Renal cortex interstitium (tissue), 15 donors: ENCODE data around the gene FAM25G. TPM values are rescaled to one million over a fixed set of nuclear protein-coding genes. Genes with fewer than 3 reads are reported as not detected.
"Not testable (repeated sequence)": the region's sequence is repeated elsewhere in the genome, so short reads cannot be mapped to it uniquely, and the experiment has no call there.

ENCODE experiments used
- DNase-seq, 11 donors: peaks; one replicate each; pipeline ENCODE4 v3.0.0-alpha.2; 2013; ENCODE audit warnings: low read depth in 9 of 11, low spot score in 4 of 11; ENCODE audit errors: extremely low read depth in 1 of 11
- long read RNA-seq, 16 experiments: transcript quantifications; one replicate each; lab custom pipeline, GENCODE V29; 2026
- polyA plus RNA-seq, 3 donors: library from polyadenylated mRNA; unstranded; fragments of 120-200 nt; gene quantifications; one replicate each; pipeline ENCODE4 v1.2.1, GENCODE V29; 2013; ENCODE audit not compliant: insufficient read length in 3 of 3

The FAM25G gene
- not detected for polyA plus RNA-seq
- long read RNA-seq, donor 1, result 0 reads
- long read RNA-seq, donor 2, result 0 reads
- long read RNA-seq, donor 3, result 0 reads
- long read RNA-seq, donor 4, result 0 reads
- long read RNA-seq, donor 5, result 0 reads
- long read RNA-seq, donor 6, result 0 reads
- long read RNA-seq, donor 7, result 0 reads
- long read RNA-seq, donor 8, result 0 reads
- long read RNA-seq, donor 9, result 0 reads
- long read RNA-seq, donor 10, result 0 reads
- long read RNA-seq, donor 11, result 0 reads
- long read RNA-seq, donor 12, result 0 reads
- long read RNA-seq, donor 13, result 0 reads
- long read RNA-seq, donor 14, result 0 reads
- long read RNA-seq, donor 15, result 0 reads
- long read RNA-seq, donor 16, result 0 reads

DNA sequence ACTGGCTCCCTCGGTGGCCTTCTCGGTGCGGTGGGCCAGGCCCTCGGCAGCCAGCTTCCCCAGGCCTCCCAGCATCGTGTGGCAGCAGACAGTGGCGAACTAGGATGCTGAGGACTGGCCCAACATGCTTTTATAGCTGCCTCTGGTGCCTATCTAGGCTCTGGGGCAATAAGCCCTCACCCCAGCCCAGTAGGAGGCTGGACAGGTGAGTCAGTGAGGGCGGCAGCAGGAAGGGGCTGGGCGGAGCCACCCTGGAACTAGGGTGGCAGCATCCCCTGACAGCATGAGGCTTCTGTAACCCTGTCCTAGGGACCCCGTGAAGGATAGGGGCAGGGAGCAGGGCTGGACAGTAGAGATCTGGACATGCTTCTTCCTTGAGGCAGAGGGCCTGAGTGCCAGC, at the start of gene FAM25G:
Gene FAM25G (minus strand): TSS at position 101 of the 400 bp plus-strand sequence. CDS start 26 bp downstream, at position 75.
- not testable (repeated sequence) for DNase-seq

DNA sequence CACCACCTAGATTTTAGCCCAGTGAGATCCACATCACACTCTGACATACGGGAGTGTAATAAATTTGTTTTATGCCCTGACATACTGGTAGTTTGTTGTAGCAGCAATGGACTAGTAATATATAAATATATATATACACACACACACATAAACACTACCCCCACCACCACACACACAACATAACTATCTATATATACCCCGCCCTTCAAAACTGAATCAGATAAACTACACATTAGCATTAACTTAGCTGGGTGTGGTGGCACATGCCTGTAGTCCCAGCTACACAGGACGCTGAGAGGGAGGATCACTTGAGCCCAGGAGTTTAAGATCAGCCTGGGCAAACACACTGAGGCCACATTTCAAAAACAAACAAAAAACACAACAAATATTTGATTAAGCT, 44.9 kb upstream of the FAM25G start:
- DNase-seq, result not testable (repeated sequence)

GRCh38 chr10:47523475-47523874, 32.0 kb upstream of the FAM25G start, which contains the start of gene AGAP9:
Gene AGAP9 (minus strand): TSS chr10:47523638. CDS start chr10:47523526, 112 bp downstream.
- not testable (repeated sequence) for DNase-seq

GRCh38 chr10:47502313-47502712, 10.8 kb upstream of the FAM25G start:
- DNase-seq, result not testable (repeated sequence)

DNA sequence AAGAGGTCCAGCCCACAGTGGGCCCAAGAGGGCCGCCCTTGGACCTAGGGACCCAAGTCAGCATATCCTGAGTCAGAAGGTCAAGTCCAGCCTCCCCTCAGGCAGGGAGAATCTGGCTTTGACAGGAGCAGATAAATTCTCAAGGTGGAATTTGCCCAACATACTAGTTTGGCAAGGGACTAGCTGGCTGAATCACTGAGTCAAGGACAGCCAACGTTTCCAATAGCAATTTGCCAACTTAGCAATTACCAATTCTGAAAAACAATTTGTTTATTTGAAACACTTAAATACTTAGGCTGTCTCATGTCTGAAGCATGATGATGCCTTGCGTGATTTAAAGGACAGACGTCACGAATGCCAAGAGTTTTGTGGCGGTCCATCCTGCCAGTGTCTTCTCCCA, 2.7 kb upstream of the FAM25G start:
- DNase-seq, result not testable (repeated sequence)

- not testable (repeated sequence) for DNase-seq
Observed at GRCh38 chr10:47489630-47490029, 1.9 kb downstream of the FAM25G start.

- not testable (repeated sequence) for DNase-seq
Observed at GRCh38 chr10:47485943-47486342, 5.6 kb downstream of the FAM25G start.

DNA sequence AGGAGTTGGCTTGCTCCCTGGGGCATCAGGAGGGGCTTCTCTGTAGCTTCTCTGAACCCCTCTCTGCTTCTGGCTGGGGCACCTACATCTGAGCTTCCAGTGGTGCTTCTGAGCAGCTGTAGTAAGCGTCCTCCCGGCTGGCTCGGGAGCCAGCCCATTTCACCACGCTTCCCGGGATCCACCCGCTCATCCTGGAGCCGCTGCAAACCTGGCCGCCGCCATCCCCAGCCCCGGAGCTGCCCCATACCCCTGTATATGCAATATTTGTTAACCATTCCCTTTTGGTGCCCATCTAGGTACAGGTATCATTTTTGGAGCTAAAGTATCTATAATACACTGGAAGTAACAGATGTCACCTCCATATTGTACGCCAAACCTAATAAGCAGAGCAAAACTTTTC, 6.7 kb downstream of the FAM25G start:
- DNase-seq, result not testable (repeated sequence)

DNA sequence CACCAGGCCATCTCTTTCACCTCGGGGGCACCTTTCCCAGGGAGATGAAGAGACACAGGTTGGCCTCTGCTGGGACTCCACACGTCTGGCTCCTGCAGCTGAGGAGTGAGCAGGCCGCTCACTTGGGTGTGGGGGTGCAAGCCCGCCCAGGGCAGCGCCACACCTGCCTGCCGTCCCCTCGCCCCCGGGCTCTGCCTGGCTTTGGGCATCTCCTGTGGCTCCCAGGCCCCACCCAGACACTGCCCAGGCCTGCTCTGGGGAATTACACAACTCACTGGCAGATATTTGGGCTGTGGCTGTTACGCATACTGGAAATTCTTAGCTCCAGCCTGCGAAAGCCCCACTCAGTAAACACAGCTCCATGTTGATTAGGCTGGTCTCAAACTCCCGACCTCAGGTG, 7.6 kb downstream of the FAM25G start, which contains the start of gene ANXA8:
Gene ANXA8 (minus strand): TSS at position 193 of the 400 bp plus-strand sequence. CDS start 182 bp downstream, at position 11.
- DNase-seq, result not testable (repeated sequence)

DNA sequence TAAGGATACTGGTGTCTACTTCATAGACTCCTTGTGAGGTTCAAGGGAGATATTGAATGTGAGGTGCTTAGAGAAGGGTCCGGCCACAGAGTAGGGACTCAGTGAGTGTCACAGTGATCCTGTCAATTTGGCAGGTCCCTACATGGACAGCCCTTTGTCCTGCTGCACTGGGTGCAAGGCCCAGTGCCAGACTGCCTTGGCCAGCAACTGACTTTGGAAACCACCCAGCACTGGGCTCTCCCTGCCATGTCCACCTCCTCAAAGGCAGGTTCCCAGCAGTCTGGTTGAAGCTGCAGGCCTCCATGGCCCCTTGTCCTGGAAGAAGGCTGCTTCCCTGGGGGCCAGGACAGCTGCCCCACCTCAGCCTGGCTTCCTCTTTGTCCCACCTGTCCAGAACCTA, 9.1 kb downstream of the FAM25G start:
- not testable (repeated sequence) for DNase-seq

GRCh38 chr10:47481768-47482181, 9.7 kb downstream of the FAM25G start:
- not testable (repeated sequence) for DNase-seq

- not testable (repeated sequence) for DNase-seq
Observed at GRCh38 chr10:47481182-47481766, 10.2 kb downstream of the FAM25G start.

DNA sequence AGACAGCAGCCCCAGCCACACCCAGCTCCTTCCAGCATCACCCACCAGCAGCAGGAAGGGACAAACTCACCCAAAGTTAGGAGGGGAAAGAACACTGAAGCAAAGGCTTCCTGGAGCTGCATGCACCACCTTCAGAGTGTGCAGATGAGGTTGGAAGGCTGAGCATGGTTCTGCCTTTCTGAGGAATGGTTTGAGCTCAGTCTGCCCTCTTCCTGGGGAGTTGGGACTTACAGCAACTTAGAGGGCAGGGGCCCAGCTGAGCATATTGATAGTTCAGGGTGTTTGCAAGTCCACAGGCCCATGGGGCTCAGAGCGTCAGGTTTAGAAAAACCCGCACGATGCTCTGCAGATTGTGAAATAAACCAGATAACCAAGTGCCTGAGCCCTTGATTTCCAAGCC, 11.4 kb downstream of the FAM25G start:
- DNase-seq, result not testable (repeated sequence)

DNA sequence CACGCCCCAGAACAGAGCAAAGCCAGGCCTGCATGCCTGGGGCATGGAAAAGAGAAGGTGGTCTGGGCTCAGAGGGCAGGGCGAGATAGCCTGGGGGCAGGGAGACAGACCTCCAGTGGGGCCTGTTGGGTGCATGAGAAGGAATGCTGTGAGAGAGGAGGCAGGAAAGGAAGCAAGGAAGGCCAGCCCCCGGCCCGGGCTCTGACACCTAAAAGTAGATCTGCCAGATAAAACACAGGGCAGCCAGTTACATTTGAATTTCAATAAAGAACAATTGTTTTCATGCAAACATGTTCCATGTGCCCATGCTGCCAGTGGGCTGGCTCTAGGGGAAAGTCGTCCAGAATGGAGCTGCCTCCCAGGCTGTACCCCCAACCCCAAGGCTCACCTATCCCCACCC, 13.4 kb downstream of the FAM25G start:
- not testable (repeated sequence) for DNase-seq

- not testable (repeated sequence) for DNase-seq
Observed at GRCh38 chr10:47477078-47477477, 14.4 kb downstream of the FAM25G start.

- not testable (repeated sequence) for DNase-seq
Observed at GRCh38 chr10:47475101-47475500, 16.4 kb downstream of the FAM25G start.

- not testable (repeated sequence) for DNase-seq
Observed at GRCh38 chr10:47473516-47473915, 18.0 kb downstream of the FAM25G start.

DNA sequence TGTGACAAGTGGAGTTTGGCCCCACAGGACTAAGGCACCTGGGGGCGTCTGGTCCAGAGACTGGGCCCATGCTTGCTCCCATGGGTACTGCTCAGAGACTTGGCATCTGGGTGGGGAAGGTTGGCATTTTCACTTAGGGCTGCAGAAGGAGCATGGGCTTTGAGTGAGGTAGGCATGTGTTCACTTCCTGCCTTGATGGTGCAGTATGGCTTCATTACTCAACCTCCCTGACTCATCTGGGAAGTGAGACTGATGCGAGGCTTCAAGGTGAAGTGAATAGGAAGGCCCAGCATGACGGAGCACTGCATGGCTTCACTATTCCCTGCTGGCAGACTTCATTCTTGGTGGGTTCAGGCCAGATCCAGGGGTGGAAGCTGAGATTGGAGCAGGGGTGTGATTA, 18.9 kb downstream of the FAM25G start:
- DNase-seq, result not testable (repeated sequence)

DNA sequence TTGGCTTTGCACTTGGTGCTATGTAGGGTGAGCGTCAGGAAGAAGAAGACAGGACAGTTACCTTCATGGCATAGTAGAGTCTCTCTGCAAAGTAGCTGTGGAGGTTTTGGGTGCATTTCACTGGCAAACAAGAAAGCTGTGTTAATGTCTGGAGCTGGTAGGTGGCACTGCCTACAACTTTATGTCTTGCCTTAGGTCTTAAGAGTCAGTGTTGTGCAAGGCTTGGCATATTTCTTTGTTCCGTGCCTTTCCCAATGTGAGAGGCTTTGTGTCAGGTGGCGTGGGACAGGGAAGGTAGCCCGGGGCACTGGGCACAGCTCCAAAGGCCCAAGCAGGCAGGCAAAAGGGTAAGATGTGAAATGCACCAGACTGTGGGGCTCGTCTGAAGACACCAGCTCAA, 19.4 kb downstream of the FAM25G start:
- not testable (repeated sequence) for DNase-seq
